H1 (cell line): ENCODE results near the gene APOBEC3G.
"Not testable (repeated sequence)": the region's sequence is repeated elsewhere in the genome, so short reads cannot be mapped to it uniquely, and the experiment has no call there.

Source experiments
- BCL11A ChIP-seq, 2 experiments: IDR thresholded peaks; one replicate each; pipeline ENCODE4 v1.6.1; 2011; ENCODE audit warnings: low read depth in 2 of 2, low read length in 2 of 2, mild to moderate bottlenecking in 2 of 2
- CBX5 ChIP-seq: fragments of 300-800, 300-1000 bp; sonication (generic); IDR thresholded peaks from 2 replicates; pipeline ENCODE4 v1.7.1; 2016; ENCODE audit warnings: antibody characterized with exemption, low read length, low read depth
- EZH2 ChIP-seq: fragments of 200-600 bp; sonication (generic); IDR thresholded peaks from 2 replicates; pipeline ENCODE4 v1.7.1; 2012; ENCODE audit warnings: low read depth, mild to moderate bottlenecking, moderate library complexity, low read length, inconsistent platforms; ENCODE audit not compliant: severe bottlenecking
- FOSL1 ChIP-seq: IDR thresholded peaks from 2 replicates; pipeline ENCODE4 v1.6.1; 2011; ENCODE audit warnings: mild to moderate bottlenecking, low read depth, low read length, moderate library complexity; ENCODE audit not compliant: insufficient read depth
- GABPA ChIP-seq: IDR thresholded peaks from 2 replicates; pipeline ENCODE4 v1.6.1; 2011; ENCODE audit warnings: mild to moderate bottlenecking, low read length, moderate library complexity, borderline replicate concordance; ENCODE audit not compliant: insufficient read depth
- JUND ChIP-seq: IDR thresholded peaks from 2 replicates; pipeline ENCODE4 v1.6.1; 2011; ENCODE audit warnings: mild to moderate bottlenecking, improper control_type of control experiment, low read length
- MAFK ChIP-seq: IDR thresholded peaks from 2 replicates; pipeline ENCODE4 v1.6.1; 2012; ENCODE audit warnings: low read depth, mild to moderate bottlenecking, improper control_type of control experiment, low read length
- MAX ChIP-seq: IDR thresholded peaks from 2 replicates; pipeline ENCODE4 v1.6.1; 2012; ENCODE audit warnings: inconsistent platforms
- POLR2A ChIP-seq, 2 experiments: IDR thresholded peaks; 1 replicate in 1 of 2; 2 replicates in 1 of 2; pipeline ENCODE4 v1.6.1; 2011; ENCODE audit warnings: low read depth in 2 of 2, low read length in 2 of 2, mild to moderate bottlenecking in 2 of 2; ENCODE audit errors: control extremely low read depth in 1 of 2
- POLR2AphosphoS5 ChIP-seq: IDR thresholded peaks from 2 replicates; pipeline ENCODE4 v1.6.1; 2011; ENCODE audit warnings: low read depth, low read length
- SRF ChIP-seq: IDR thresholded peaks from 2 replicates; pipeline ENCODE4 v1.6.1; 2011; ENCODE audit warnings: mild to moderate bottlenecking, low read depth, low read length, moderate library complexity
- TF ChIP-seq, protein P1 (sequence below), 3 experiments: IDR thresholded peaks; 1 replicate in 2 of 3; 2 replicates in 1 of 3; pipeline versions ENCODE4 v1.5.1 to v1.6.1; 2011; ENCODE audit warnings: low read length in 3 of 3, mild to moderate bottlenecking in 3 of 3, inconsistent platforms in 2 of 3, low read depth in 1 of 3, moderate library complexity in 1 of 3; ENCODE audit not compliant: insufficient read depth in 1 of 3; ENCODE audit errors: control extremely low read depth in 1 of 3

GRCh38 chr22:39061951-39062350, 15.1 kb upstream of the APOBEC3G start:
- not testable (repeated sequence) for TF ChIP-seq SRF; JUND; CBX5; FOSL1; POLR2AphosphoS5; BCL11A (IDR thresholded peaks at IDR 0.05; ENCODE audit: low read depth in 2 of 2, low read length in 2 of 2); EZH2; MAX; MAFK; POLR2A (IDR thresholded peaks at IDR 0.05; ENCODE audit: control extremely low read depth in 1 of 2, low read depth in 2 of 2, low read length in 2 of 2); GABPA
- TF ChIP-seq, protein P1, sequence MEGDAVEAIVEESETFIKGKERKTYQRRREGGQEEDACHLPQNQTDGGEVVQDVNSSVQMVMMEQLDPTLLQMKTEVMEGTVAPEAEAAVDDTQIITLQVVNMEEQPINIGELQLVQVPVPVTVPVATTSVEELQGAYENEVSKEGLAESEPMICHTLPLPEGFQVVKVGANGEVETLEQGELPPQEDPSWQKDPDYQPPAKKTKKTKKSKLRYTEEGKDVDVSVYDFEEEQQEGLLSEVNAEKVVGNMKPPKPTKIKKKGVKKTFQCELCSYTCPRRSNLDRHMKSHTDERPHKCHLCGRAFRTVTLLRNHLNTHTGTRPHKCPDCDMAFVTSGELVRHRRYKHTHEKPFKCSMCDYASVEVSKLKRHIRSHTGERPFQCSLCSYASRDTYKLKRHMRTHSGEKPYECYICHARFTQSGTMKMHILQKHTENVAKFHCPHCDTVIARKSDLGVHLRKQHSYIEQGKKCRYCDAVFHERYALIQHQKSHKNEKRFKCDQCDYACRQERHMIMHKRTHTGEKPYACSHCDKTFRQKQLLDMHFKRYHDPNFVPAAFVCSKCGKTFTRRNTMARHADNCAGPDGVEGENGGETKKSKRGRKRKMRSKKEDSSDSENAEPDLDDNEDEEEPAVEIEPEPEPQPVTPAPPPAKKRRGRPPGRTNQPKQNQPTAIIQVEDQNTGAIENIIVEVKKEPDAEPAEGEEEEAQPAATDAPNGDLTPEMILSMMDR (IDR thresholded peaks at IDR 0.05; ENCODE audit: control extremely low read depth in 1 of 3, insufficient read depth in 1 of 3, low read depth in 1 of 3, low read length in 3 of 3), result not testable (repeated sequence)
